NCI-H345 (cell line): Measurements from ENCODE around the gene RPL13A.

Source experiments
- DNase-seq: peaks from one replicate; lab custom pipeline; 2025; lab: John Stamatoyannopoulos, UW

The RPL13A gene

GRCh38 chr19:49506575-49507105 lies 19.2 kb downstream of the RPL13A start:
- DNase-seq: peak; percentile 36

DNA sequence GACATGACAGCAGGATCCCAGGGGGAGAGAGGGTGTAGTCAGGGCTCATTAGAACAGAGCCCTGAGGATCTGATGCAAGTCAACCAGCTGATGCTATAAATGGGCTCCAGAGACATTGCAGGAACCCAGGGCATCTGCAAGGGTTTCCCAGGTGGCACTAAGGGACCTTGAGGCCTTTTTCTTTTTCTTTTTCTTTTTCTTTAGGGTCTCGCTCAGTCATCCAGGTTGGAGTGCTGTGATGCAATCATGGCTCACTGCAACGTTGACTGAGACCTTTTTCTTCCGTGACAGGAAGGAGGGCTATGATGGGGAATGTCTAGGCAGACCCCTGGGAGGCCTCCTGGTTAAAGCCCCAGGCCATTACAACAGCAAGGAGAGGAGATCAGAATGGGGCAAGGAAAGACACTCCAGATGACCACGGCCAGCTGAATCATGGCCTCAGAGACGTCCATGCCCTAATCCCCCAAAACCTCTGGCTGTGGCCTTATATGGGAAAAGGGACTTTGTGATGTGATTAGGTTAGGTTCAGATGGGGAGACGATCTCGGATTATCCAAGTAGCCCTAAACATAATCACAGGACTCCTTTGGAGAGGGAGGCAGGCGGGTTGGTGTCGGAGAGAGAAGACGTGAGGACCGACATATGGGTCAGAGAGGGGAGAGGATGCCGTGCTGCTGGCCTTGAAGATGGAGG lies 20.5 kb downstream of the RPL13A start:
- no peak for DNase-seq

GRCh38 chr19:49512970-49513745 lies 25.8 kb downstream of the RPL13A start:
- peak; percentile 71 for DNase-seq

DNA sequence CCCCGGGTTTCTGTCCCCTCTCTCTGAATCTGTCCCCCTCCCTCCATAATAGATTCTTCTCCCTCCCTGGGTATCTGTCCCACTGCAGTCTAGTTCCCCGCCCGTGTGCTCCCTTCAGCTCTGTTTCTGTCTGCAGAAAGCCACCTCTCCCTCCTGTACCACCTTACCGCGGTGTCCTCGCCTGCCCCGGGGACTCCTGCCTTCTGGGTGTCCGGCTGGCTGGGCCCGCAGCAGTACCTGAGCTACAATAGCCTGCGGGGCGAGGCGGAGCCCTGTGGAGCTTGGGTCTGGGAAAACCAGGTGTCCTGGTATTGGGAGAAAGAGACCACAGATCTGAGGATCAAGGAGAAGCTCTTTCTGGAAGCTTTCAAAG lies 26.3 kb downstream of the RPL13A start:
- peak; percentile 43 for DNase-seq

- peak; percentile 17 for DNase-seq
These were observed 26.7 kb downstream of the RPL13A start for GRCh38 chr19:49514151-49514550.

GRCh38 chr19:49515767-49516166 lies 28.4 kb downstream of the RPL13A start:
- DNase-seq: no peak

- DNase-seq: no peak
These were observed 30.6 kb downstream of the RPL13A start for GRCh38 chr19:49518033-49518432.

DNA sequence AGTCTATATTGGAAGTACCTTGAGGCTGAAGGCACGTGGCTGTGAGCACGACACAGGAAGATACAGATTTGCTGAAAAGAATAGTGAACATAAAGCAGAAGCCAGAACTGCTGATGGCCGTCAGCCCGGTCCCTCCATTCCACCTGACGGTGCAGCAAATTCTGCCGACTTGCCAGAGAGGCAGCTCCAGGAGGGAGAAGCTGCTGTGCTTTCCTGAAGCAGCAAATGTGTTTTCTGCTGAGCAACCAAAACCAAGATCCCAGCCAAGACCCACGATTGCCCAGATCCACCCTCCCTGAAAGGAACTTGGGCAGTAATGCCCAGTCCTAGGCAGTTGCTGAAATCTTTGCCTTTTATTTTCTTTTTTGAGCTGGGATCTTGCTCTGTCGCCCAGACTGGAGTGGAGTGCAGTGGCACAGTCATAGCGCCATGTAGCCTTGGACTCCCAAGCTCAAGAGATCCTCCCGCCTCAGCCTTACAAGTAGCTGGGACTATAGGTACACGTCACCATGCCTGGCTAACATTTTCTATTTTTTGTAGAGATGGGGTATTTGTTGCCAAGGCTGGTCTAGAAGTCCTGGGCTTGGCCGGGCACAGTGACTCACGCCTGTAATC lies 33.4 kb downstream of the RPL13A start:
- DNase-seq: no peak

- no peak for DNase-seq
These were observed 37.5 kb downstream of the RPL13A start for GRCh38 chr19:49524812-49525455.

- no peak for DNase-seq
These were observed 40.9 kb downstream of the RPL13A start for GRCh38 chr19:49528211-49528771.

- no peak for DNase-seq
These were observed 43.3 kb downstream of the RPL13A start for GRCh38 chr19:49530708-49531107.

- peak; percentile 59 for DNase-seq
These were observed 46.4 kb downstream of the RPL13A start for GRCh38 chr19:49533551-49534488.

DNA sequence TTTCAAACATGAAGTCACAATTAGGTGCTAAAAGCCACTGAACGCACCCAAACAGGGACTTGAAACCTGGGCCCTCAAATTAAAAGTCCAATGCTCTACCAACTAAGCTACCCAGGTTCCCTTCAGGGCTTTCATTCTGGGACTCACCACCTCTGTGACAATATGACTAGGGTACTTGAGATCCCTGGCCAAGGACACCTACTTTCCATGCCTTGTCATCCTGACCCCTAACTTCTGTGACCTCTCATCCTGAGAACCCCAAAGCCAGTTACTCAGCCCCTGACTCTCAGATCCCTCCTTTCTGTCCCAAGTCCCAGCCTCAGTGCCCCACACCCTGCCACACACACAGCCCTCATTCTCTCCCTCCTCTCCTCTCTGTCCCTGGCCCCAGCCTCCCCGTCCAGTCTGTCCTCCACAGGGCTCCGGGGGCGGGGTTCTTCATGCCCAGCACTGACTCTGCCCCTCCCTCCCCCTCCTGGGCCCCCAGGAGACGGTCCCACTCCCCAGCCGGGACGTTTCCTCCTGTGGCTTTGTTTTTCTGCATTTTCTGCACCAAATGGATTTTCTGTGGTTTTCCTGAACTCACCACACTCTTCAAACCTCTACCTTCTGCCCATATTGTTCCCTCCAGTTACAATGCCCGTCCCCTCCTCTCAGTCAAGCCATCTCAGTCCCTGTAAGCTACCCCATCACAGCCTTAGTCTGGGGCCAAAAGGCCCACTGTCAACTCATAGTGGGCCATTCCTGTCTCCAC lies 47.4 kb downstream of the RPL13A start:
- no peak for DNase-seq

GRCh38 chr19:49536921-49537462 lies 49.6 kb downstream of the RPL13A start:
- no peak for DNase-seq

GRCh38 chr19:49538643-49539042 lies 51.2 kb downstream of the RPL13A start:
- DNase-seq: no peak

DNA sequence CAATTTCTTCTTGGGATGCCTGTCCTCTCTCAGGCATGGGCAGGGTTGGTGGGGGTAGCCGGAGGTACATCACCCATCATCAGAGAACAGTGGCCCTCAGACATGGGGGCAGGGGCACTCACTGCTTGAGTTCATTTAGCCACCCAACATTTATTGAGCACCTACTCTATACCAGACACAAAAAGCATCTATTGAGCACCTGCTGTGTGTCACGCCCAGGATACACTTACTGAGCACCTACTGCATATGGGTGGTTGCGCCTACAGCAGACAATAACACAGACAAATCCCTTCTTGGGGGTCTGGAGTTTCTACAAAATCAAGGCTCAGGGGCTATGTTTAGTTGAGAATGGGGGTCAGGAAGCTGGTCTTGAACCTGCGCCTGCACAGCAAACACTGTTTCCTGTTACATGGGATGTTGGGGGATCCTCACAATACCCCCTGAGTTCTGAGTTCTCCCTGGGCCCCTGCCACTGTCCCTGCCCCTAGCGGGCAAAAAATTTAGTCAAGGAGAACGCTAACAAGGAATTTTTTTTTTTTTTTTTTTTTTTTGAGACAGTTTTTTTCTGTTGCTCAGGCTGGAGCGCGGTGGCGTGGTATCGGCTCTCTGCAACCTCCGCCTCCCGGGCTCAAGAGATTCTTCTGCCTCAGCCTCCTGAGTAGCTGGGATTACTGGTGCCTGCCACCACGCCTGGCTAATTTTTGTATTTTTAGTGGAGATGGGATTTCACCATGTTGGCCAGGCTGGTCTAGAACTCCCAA lies 52.0 kb downstream of the RPL13A start:
- no peak for DNase-seq
